HG03025 (cell line): Measurements from ENCODE around the gene PRG3.

Source experiments
- ATAC-seq: cut with Tn5 transposase; IDR thresholded peaks from one replicate; pipeline ENCODE4 v1.9.1; 2021; ENCODE audit warnings: mild to moderate bottlenecking, moderate library complexity; ENCODE audit not compliant: unreplicated experiment, low FRiP score

PRG3 gene, protein sequence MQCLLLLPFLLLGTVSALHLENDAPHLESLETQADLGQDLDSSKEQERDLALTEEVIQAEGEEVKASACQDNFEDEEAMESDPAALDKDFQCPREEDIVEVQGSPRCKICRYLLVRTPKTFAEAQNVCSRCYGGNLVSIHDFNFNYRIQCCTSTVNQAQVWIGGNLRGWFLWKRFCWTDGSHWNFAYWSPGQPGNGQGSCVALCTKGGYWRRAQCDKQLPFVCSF

DNA sequence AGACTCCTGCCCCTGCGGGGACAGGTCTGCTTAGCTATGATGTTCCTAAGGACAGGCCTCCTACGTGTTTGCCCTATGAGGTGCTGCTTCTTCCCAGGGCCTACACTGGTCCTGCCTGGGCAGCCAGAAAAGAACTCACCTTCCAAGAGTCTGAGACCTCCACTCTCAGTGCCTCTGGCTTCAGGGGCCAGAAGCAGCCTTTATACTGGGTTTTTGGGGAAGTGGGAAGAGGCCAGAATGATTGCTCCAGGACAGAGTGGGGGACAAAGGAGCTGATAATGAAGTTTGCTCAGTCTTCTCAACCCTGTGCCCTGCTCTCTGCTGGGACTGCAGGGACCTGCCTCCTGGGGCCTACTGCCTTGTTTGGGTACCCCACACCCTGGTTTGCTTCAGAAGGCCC lies at the start of gene PRG3:
Gene PRG3 (minus strand): TSS at position 176 of the 400 bp plus-strand sequence. CDS start 442 bp downstream, outside the sequence.
- ATAC-seq, result no peak

DNA sequence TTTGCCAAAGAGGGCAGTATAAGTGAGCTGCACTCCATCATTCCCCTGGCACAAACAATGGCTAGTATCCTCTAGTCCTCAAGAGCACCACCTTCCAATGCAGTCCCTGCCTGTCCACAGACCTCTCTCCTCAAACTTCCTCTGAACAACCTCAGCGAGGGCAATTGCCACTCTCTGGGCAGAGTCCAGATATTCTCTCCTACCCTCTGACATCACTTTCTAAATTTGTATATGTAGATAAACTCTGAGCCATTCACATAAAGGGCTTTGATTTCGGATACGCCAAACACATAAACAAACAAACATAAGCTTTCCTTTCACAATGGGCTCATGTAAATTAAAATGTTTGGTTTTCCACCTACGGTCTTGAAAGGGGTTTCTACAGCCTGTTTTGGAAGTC lies 49.0 kb upstream of the PRG3 start:
- no peak for ATAC-seq

GRCh38 chr11:57428643-57429042 lies 47.7 kb upstream of the PRG3 start:
- no peak for ATAC-seq

GRCh38 chr11:57427727-57428082 lies 46.8 kb upstream of the PRG3 start:
- no peak for ATAC-seq

- ATAC-seq, result peak; percentile 49
Measured at GRCh38 chr11:57426929-57427726, 46.2 kb upstream of the PRG3 start, which contains the start of gene SLC43A3. Gene SLC43A3 (minus strand): TSS chr11:57427121. CDS start chr11:57426172, 949 bp downstream.

DNA sequence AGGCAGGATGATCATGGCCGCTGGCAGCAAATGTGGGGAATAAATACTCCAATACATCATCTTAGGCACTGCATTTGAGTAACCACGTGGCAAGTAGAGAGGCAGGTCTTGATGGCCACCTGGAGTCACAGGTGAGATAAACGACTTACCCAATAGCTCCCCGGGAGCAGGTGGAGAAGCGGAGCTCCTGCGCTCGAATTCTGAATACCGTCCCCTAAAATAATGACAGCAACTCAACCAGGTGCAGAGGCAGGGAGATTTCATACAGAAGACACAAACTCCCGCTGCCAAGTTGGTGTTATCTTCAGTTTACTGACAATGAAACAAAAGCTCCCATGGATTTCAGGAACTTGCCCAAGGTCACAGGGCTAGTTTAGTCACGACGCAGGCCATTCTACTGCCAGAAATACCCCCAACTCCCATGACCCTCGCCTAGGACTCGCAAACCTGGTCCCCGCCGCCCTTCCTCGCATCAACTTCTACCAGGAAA lies 45.5 kb upstream of the PRG3 start:
- no peak for ATAC-seq

DNA sequence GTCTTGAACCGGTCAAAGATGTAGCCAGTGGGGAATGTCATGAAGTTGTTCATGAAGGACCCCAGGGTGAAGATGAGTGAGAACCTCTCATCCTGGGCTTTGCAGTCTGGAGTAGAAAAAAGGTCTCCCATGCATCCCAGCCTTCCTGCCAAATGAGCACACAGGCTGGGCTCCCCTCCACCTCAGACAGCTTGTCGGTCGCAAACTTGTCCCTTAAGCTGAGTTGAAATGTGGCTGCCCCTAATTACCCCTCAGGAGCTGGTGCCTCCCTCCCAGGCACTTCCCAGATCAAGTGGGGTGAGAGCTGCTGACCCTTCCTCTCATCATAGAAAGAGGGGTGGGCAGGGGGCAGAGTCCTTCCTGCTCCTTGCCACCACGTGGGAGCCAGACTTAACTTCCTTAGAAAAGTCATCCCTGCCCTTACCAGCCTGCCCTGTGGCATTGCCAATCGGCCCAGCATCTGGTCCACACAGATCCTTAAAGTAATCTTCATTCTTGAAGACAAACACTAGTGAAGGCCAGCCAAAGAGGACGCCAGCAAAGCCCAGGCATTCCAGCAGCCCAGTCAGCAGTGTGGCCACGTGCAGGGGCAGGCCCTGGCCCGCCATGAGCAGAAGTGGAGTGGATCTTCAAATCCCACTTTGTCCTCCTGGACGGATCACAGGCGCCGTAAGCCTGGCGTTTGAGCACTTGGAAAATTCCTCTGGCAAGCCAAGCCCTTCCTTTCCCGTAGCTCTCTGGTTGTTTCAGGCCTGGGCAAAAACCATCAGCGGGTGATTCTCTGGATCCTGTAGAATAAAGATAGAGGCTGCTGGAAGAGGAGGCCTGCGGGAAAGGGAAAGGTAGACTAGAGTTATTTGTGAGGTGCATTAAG lies 44.9 kb upstream of the PRG3 start:
- ATAC-seq, result no peak

- ATAC-seq, result peak; percentile 80
Measured at GRCh38 chr11:57424792-57425564, 44.0 kb upstream of the PRG3 start.

- ATAC-seq, result no peak
Measured at GRCh38 chr11:57424137-57424791, 43.3 kb upstream of the PRG3 start.

DNA sequence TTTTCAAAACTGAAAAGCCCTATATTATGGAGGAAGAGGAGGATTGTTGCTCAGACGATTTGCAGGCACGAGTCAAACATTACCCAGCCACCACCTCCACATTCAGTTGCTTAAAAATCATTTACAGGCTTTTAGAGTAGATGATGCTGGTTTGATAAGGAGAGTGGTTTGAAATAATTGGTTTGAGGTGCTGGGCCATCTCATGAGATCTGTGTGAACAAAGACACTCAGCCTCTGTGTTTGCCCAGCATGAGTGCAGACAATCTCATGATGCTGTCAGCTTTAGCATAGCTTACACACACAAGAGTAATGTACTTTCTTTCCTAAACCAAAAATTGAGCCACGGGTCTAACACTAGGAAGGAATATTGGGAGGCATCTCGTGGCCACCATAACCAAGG lies 41.7 kb upstream of the PRG3 start:
- no peak for ATAC-seq

GRCh38 chr11:57421805-57422204 lies 40.9 kb upstream of the PRG3 start:
- no peak for ATAC-seq

- no peak for ATAC-seq
Measured at GRCh38 chr11:57421066-57421465, 40.1 kb upstream of the PRG3 start.

- no peak for ATAC-seq
Measured at GRCh38 chr11:57419146-57419545, 38.2 kb upstream of the PRG3 start.

- no peak for ATAC-seq
Measured at GRCh38 chr11:57418131-57418530, 37.2 kb upstream of the PRG3 start.

DNA sequence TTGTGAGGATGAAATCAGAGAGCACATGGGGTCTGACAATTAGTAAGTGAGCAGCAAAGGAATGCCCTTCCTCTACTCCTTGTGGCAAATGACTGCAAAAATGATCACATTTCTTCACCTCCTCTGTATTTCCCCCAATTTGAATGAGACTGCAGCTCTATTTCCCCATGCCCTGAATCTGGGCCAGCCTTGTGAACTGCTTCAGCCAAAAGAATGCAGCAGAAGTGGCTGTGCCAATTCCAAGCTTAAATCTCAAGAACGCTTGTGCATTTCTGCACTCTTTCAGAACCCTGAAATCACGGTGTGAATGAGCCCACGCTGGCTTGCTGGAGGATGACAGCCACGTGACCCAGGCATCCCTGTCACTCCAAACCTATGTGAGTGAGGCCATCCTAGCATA lies 36.1 kb upstream of the PRG3 start:
- ATAC-seq, result no peak

DNA sequence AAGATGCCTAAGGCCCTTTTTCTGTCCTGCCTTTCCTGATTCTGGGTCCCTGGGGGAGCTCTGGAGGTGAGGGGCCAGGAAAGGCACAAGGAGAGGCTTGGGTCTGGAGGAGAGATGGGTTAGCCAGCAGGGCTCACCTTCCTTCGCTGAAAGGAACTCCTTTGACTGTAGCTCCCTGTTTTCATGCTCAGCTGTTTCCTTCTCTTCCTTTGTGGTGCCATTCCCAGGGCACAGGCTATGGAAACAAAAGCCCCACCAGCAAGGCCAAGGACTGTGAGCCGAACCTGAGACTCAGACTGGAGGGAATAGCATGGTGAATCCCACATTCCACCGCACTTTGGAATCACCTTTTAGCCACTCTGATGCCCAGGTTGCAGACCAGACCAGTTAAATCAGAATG lies 35.5 kb upstream of the PRG3 start:
- no peak for ATAC-seq

DNA sequence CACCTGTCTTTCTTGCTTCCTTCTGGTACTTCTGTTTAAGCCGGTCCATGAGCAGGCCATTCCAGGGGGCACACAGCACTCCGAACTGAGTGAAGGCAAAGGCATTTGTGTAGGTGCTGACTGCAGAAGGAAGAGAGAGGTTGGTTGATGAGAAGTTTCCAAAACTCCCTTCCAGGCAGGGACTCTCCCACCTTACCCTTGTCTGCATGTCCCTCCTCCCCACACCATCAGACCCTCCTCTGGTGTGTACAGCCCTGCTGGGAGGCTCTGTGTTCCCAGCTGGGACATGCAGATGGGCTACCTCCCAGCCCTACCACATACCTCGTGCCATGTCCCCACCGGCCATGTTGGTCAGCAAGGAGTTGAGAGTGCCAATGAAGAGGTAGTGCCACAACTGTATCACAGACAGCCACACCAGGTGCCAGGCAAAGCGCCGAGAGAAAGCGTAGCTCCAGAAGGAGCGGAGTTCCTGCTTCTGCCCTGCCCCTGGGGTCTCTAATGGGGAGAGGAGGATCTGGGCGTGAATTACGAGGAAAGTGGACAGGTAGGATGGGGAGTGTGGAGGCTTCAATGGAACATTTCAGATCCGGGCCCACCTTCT lies 33.8 kb upstream of the PRG3 start:
- ATAC-seq, result no peak

- no peak for ATAC-seq
Measured at GRCh38 chr11:57413681-57414080, 32.7 kb upstream of the PRG3 start.

GRCh38 chr11:57410287-57410686 lies 29.3 kb upstream of the PRG3 start:
- ATAC-seq, result no peak
